ENCODE data around the gene CDYL.

Gene CDYL

DNA sequence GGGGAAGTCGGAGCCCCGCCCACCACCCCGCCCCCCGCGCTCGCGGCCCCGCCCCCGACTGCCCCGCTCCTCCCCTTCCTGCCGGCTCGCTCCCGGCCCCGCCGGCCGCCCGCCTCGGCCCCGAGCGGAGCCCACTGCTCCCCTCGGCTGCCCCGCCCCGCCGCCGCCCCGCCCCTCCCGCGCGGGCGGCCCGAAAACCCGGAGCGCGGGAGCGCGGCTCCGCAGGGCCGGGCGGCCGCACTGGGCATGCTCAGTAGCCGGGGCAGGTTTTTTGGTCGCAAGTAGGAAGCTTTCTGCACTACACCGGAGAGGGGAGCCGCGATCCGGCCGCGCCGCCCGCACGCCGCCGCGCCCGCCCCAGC lies at the start of gene CDYL:
TSS of gene CDYL (plus strand) at position 274 of the 362 bp plus-strand sequence. CDS start 380 bp downstream, outside the sequence.
- DNase-seq (ENCODE audit: low read depth in 2 of 2), result peak; percentile 70 to 84

DNA sequence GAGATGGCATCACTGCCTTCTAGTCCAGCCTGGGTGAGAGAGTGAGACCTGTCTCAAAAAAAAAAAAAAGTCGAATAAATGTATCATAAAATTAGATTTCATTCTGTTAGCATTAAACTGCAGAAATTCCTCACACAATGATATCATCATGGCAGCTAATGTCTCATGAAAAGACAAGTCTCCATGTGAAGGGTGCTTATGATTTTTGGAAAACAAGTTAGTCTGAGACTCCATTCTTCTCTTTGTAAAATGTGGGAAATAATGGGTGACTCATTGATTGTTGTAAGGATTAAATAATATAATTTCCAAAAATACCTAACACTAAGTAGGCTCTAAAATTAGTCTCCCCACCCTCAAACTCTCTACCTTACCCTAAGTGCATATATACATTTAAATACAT lies 49.6 kb upstream of the CDYL start:
- no peak for DNase-seq (ENCODE audit: low read depth in 2 of 2)

GRCh38 chr6:4727217-4727616 lies 49.0 kb upstream of the CDYL start:
- no peak for DNase-seq (ENCODE audit: low read depth in 2 of 2)

DNA sequence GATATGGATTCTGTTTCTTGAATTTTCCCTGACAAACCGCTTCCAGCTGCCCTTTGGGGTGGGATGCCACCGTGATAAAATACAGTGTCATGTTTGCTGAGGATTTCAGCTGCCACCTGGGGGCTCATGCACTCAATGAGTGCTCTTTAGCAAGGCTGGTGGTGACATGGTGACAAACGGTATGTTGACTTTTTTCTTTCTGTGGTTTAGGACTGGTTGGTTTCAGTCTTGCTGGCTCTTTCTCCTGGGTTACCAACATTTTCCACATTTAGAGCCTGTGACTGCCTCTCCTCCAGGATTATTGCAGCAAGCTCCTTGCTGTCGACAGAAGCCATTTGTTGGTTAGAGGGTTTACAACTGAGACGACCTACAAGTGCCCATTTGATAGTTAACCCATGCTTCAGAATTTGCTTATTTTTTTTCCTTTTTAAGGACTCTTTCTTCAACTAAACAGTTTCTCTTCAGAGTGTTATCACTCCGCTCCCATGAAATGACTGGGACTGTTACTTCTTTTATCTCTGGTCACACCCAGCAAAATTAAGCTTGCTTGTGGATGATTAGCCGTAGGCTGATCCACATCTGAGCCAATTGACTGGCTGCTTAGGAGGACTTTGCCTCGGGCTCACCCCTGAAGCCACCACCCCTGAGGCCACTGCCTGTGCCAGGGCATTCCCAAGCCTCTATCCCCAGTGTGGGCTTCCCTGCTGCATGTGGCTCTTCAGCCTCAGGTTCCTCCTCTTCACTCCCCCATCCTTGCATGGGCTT lies 48.4 kb upstream of the CDYL start:
- no peak for DNase-seq (ENCODE audit: low read depth in 2 of 2)

DNA sequence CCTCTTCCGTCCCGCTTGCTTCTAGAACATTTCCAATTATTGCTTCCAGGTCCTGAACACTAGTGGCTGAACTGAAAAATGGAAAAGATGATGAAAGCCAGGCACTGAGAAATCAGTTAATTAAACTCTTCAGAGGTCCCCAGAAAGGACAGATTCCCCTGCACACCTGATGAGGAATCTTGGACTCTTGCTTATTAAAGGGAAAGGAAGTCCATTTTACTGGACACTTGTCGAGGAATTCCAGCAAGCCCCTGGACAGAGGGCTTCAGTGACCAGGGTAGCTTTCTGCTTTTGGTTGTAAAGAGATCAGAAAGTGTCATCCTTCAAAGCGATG lies 47.8 kb upstream of the CDYL start:
- DNase-seq (ENCODE audit: low read depth in 2 of 2), result no peak

DNA sequence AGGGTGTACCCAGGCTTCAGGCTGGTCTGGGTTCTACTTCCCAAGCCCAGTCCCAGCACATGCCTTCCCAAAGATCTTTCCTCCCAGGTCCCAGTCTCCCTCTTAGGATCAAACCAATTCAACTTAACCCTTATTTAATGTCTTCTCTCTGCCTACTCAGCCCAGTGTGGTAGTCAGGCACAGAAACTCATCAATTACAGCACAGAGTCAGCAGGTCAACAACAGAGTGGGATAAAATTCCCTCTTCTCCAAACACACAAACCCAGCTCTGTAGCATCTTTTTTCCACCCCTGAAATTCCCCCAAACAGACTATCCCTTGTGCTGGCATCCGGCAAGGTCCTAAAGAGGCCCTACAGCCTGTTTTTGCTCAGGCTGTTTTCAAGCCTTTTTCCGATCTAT lies 47.3 kb upstream of the CDYL start:
- DNase-seq (ENCODE audit: low read depth in 2 of 2), result no peak

GRCh38 chr6:4731996-4732395 lies 44.2 kb upstream of the CDYL start:
- DNase-seq (ENCODE audit: low read depth in 2 of 2), result no peak

DNA sequence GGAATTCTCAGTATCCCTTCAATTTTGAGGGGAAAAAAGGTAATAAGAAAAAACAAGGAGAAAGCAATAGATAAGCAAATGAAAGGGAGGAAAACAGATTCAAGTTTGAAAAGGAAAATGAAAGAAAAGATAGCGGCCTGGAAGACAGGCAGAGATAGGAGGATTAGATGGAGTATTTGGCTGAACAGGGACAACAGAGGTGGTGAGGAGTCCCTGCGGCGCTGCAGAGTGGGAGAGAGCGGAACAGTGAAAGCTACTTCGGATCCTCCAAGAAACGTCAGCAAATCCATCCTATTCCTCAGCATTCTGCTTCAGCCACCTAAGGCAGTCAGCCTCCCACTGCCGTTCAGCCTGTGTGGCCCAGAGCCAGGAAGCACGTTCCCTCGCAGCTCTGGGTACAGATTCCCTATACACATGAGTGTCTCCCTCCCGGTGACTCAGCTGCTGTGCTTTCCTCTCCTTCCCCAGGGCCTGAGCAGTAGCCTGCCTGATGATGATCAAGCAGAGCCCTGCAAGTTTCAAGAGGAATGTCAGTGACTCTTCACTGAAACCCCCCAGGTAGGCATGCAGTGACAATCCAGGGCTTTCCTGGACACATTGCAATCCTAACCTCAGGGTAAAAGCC lies 43.4 kb upstream of the CDYL start:
- DNase-seq (ENCODE audit: low read depth in 2 of 2), result no peak

DNA sequence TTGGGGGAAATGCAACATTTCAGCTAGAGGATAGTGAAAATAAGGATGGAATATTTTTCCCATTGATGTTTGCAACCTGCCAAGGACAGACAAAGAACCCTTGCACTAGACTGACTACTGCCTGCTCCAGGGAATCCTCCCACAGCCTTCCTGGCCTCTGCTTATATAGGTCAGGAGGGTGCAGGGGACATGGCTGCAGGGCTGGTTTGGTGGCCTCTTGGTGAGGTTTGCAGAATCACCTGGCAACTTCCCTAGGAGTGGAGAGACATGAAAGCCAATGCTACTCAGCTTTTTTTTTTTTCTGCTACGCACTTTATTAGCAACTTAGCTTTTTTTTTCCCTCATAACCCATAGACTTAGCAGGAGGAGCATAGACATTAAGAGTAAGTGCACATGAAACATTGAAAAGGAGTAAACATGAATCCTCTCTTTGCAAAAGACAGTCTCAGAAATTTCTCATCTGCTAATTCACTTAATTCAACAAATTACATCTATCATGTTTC lies 39.8 kb upstream of the CDYL start:
- DNase-seq (ENCODE audit: low read depth in 2 of 2), result no peak

GRCh38 chr6:4740032-4740431 lies 36.2 kb upstream of the CDYL start:
- no peak for DNase-seq (ENCODE audit: low read depth in 2 of 2)

GRCh38 chr6:4743062-4743461 lies 33.1 kb upstream of the CDYL start:
- DNase-seq (ENCODE audit: low read depth in 2 of 2), result no peak

- DNase-seq (ENCODE audit: low read depth in 2 of 2), result no peak
Observed at GRCh38 chr6:4743926-4744325, 32.3 kb upstream of the CDYL start.

DNA sequence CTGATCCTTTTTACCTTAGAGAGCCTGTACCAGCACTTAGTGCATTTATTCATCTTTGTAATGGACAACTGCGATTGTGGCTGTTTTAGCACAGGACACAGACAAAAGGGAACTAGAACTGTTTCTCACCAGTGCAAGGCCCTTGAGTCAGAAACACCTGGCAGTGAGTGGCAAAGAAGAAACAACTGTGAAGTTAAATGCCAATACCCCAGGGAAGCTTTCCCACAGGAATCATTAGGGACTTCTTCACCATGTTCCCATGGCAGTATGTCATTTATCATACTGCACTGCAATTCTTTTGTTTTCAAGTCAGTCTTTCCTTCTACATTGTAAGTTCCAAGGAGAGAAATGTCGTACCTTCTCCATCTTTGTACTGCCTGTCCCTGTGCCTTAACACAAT lies 28.6 kb upstream of the CDYL start:
- no peak for DNase-seq (ENCODE audit: low read depth in 2 of 2)

DNA sequence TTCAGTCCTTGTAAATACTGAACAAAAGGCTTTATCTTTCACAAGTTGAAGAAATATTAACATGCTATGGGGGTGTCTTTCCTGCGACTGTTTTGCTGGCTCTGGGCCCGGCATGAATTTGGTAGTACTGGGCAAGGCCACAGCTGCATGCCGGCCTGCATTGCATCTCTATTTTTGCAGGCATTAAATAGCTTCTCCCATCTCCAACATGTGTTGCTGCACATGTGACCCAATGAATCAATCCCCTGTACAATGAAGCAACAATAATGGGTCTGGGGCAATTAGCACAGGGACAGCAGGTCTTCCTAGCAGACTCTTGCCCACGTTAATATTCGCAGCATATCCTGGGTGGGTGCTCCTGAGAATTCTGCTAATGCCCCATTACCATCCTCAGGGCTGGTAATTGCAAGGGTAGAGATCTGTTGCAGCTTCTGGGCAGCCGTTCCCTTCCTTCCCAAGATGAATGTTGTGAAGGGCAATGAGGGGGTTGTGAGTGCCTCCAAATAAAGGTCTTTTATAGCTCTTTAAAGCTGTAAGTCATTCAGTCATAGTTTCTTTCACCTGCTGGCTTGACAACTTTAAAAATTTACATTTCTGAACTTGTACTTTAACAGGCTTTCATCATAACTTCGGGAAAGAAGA lies 24.3 kb upstream of the CDYL start:
- DNase-seq (ENCODE audit: low read depth in 2 of 2), result no peak

GRCh38 chr6:4756247-4756646 lies 20.0 kb upstream of the CDYL start:
- DNase-seq (ENCODE audit: low read depth in 2 of 2), result no peak

GRCh38 chr6:4759997-4760396 lies 16.2 kb upstream of the CDYL start:
- DNase-seq (ENCODE audit: low read depth in 2 of 2), result no peak

DNA sequence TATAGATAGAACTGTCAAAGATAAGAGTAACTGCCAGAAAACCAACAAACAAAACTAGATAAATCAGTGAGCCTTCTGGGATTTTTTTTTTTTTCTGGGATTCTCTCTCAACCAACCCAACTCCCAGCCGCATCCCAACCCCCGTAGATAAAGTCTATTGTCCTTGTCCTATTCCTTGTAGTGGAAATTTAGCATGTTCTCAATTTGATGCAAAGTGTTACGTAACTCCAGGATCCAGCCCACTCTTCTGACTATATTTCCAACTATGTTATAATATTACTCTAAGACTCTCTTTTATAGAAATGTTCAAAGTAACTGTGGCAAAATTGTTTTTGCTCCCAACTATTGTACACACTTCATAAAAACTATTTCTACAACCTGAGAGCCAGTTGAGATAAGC lies 15.4 kb upstream of the CDYL start:
- DNase-seq (ENCODE audit: low read depth in 2 of 2), result no peak

DNA sequence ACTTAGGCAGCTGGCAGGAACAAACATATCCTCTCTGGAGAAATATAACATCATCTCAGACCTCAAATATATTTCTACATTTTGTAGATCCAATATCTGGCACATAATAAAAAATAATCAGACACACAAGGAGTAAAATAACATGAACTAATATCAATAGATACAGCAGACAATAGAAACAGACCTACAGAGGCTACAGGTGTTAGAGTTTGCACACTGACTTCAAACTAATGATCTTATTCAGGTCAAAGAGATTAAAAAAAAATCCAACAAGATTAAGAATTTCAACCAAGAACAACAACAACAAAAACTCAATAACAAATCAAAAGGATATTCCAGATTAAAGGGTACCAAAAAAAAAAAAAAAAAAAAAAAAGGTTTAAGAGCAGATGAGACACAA lies 13.9 kb upstream of the CDYL start:
- no peak for DNase-seq (ENCODE audit: low read depth in 2 of 2)

GRCh38 chr6:4763921-4764320 lies 12.3 kb upstream of the CDYL start:
- DNase-seq (ENCODE audit: low read depth in 2 of 2), result no peak

DNA sequence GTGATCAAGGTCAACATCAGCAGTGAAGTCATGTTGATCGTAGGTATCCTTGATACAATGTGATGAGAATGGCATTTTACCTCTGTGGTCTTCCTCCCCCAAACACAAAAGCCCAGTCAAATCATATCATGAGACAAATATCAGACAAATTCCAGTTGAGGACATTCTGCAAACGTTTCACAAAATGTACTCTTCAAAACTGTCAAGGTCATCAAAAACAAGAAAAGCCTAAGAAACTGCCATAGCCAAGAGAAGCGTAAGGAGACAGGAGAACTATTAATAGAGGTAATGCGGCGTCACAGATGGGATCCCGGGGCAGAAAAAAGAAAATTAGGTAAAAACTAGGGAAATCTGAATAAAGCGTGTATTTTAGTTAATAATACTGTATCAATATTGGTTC lies 7.4 kb upstream of the CDYL start:
- no peak for DNase-seq (ENCODE audit: low read depth in 2 of 2)

DNA sequence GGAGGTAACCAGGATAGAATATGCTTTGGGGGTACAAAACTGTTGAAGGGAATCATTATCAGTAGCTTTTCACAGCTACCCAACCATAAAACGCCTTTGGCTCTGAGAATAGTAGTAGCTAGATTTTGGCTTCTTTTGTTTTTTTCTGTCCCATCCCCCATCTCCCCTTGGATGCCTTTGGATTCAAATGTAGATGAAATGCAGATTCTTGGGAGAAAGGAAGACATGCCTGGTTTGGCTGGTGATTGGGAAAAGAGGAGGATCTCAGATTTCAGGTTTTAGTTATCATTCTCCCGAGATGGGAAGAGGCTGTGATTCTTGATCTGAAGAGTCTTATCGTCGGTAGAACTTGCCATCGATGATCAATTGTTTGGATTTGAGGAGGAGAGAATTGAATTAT lies 3.5 kb upstream of the CDYL start:
- no peak for DNase-seq (ENCODE audit: low read depth in 2 of 2)

GRCh38 chr6:4773181-4773580 lies 3.0 kb upstream of the CDYL start:
- no peak for DNase-seq (ENCODE audit: low read depth in 2 of 2)

- DNase-seq (ENCODE audit: low read depth in 2 of 2), result no peak
Observed at GRCh38 chr6:4774296-4774695, 1.9 kb upstream of the CDYL start.
